Adipose tissue (tissue), 3 donors: ENCODE results near the gene ETFA. TPM values are rescaled to one million over a fixed set of nuclear protein-coding genes. Genes with fewer than 3 reads are reported as not detected.

Experiments
- H3K27ac ChIP-seq: one replicate; pipeline ENCODE4 v1.5.1; 2013; ENCODE audit warnings: low read depth, low read length
- WGBS, 3 donors: extraction: QIAGEN DNeasy Blood & Tissue Kit; methylation state at CpG; one replicate each; pipeline ENCODE4 v1.1.7; 2013; 5-methylcytosine and 5-hydroxymethylcytosine counted together
- polyA plus RNA-seq, 3 donors: library from polyadenylated mRNA; stranded (reverse); fragments of 200-250 nt; gene quantifications; one replicate each; pipeline ENCODE4 v1.2.3, GENCODE V29; 2013
- donor health status: healthy with polysubstance abuse.
- donor health status: Bipolar disorder and iron deficiency.
- donor health status: healthy.

Gene ETFA
- polyA plus RNA-seq, 3 donors = 64.6 to 277 (median 140) TPM

- H3K27ac ChIP-seq = no peak overlapping the region
- 47 to 77% (median 48%) methylated on average over 54 to 55 of the region's 55 CpGs for WGBS, 3 donors
Measured at GRCh38 chr15:76191539-76192244, 119.6 kb downstream of the ETFA start.

DNA sequence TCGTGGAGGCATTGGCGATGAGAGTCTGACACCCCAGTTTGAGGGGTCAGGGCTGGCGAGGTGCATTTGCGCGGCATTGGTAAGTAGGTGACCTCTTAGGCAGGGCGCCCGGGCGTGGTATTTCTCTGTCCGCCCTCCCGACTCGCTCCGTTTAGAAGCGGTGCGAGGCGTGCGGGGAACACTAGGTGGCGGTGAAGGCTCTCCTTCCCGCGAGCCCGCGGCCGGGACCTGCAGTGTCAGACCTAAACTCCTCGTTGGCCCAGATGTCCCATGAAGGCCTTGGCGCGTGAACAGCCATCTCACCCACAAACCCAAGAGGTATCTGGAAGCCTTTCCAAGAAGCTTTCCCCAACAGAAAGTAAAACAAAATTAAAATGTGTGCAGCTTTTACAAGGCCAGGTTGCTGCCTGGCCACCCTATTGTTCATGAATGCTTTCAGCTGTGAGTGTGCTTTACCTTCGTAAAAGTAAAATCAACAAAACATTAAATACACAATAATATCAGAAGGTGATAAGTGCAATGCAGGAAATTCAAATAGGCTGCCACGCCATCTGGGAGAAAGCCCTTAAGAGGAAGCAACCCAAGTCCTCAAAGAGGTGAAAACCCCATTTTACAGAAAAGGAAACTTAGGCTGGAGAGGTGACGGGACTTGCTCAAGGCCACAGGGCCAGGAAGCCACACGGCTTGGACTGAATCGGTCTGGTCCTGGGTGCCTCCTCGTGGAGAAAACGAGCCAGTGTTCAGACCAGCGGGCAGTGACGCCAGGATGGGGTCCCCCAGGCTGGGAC, 120.3 kb downstream of the ETFA start:
- H3K27ac ChIP-seq = no peak overlapping the region
- WGBS, 3 donors = 12 to 15% (median 14%) methylated on average over 34 of the region's 34 CpGs

DNA sequence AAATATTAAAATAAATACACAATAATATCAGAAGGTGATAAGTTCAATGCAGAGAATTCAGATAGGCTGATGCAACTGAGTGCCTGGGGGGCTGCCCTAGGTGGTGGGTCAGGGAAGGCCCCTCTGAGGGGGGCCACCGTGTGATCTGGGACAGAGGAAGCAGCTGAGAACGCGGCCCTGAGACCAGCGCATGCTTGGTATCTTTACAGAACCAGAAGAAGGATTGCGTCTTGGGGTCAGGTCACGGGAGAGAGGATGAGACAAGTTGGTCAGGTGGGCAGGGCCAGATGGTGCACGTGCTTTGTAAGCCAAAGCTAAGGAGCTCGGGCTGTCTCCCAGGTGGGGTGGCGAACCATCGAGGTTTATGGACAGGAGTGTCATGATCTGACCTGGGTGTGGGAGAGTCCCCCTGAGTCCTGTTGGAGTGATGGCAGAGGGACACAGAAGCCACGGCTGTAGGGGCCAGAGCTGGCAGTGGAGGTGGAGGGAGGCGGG, 121.2 kb downstream of the ETFA start:
- no peak overlapping the region for H3K27ac ChIP-seq
- 37 to 40% (median 39%) methylated on average over 12 of the region's 12 CpGs for WGBS, 3 donors

DNA sequence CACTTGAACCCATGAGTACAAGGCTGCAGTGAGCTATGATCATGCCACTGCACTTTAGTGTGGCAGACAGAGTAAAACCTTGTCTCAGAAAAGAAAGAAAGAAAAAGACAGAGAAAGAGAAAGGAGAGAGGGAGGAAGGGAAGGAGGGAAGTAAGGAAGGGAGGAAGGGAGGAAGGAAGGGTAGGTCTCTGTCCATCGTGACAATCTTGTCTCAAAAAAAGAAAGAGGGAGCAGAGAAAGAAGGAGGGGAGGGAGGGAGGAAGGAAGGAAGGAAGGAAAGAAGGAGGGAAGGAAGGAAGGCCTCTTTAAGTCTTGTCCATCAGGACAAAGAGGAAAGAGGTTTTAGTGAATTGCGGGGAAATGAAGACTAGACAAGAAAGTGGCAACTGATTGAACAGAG, 122.2 kb downstream of the ETFA start:
- no peak overlapping the region for H3K27ac ChIP-seq
- 54 to 76% (median 57%) methylated on average over 2 of the region's 2 CpGs for WGBS, 3 donors

DNA sequence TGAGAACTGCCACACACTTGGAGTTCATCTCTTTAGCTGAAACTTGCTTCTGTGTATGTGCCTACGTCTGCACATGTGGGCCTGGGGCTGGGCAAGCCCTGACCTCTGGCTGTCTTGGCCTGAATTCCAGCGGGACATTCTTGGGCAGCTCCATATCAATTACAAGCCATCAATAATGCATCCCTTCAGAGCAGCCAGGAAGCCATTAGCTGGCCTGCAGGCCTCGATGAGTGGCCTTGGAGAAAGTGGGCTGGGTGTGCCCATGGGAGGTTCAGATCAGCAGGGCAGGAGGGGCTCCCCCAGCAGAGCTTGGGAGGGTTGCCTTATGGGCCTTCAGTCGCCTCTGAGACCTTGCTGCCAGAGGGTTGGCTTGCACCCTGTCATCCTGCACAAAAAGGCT, 124.1 kb downstream of the ETFA start:
- no peak overlapping the region for H3K27ac ChIP-seq
- WGBS, 3 donors = 63 to 69% (median 65%) methylated on average over 4 of the region's 4 CpGs

GRCh38 chr15:76185716-76186115, 125.6 kb downstream of the ETFA start:
- H3K27ac ChIP-seq = no peak overlapping the region
- 50 to 57% (median 53%) methylated on average over 3 of the region's 3 CpGs for WGBS, 3 donors

GRCh38 chr15:76184650-76185035, 126.6 kb downstream of the ETFA start:
- 64 to 77% (median 66%) methylated on average over 13 of the region's 13 CpGs for WGBS, 3 donors
- H3K27ac ChIP-seq = no peak overlapping the region

DNA sequence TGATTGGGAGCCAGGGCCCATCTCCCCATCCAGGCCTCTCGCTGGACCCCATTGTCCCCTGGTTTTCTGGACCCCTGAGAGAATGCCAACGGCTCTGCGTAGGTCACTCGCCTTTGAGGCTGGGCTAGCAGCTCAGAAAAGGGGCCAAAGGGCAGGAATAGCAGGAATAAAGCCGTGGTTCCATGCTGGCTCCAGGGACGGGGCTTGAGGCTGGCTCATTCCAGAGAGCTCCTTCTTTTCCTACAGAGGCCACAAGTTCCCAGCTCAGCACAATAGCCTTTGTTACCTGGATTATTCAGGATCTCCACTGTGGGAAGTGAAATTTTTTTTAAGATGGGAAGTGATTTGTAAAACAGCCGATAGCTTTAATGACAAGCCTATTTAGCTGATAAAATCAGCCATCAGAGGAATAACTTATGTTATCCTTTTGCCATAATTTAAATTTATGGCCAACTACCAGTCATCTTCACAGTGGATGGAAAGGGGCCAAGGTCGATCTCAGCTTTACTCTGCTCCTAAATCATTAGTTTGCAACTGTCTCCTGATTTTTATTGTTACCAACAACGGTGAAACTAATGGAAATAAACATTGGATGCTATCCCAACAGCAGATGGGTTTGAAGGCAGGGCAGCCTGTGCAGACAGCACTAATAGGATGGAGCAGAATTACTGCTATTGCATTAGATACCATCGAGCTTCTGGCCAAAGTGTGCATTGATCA, 127.2 kb downstream of the ETFA start:
- 54 to 66% (median 61%) methylated on average over 10 of the region's 10 CpGs for WGBS, 3 donors
- no peak overlapping the region for H3K27ac ChIP-seq

GRCh38 chr15:76181705-76182107, 129.6 kb downstream of the ETFA start:
- H3K27ac ChIP-seq = no peak overlapping the region
- WGBS, 3 donors = 84 to 92% (median 89%) methylated on average over 9 of the region's 9 CpGs

- WGBS, 3 donors = 92 to 97% (median 97%) methylated on average over 7 of the region's 7 CpGs
- no peak overlapping the region for H3K27ac ChIP-seq
Measured at GRCh38 chr15:76180321-76180720, 130.9 kb downstream of the ETFA start.

- WGBS, 3 donors = 88 to 96% (median 96%) methylated on average over 4 of the region's 4 CpGs
- no peak overlapping the region for H3K27ac ChIP-seq
Measured at GRCh38 chr15:76179023-76179422, 132.2 kb downstream of the ETFA start.

- 35 to 67% (median 44%) methylated on average over 21 of the region's 21 CpGs for WGBS, 3 donors
- H3K27ac ChIP-seq = no peak overlapping the region
Measured at GRCh38 chr15:76178296-76179000, 132.8 kb downstream of the ETFA start.

DNA sequence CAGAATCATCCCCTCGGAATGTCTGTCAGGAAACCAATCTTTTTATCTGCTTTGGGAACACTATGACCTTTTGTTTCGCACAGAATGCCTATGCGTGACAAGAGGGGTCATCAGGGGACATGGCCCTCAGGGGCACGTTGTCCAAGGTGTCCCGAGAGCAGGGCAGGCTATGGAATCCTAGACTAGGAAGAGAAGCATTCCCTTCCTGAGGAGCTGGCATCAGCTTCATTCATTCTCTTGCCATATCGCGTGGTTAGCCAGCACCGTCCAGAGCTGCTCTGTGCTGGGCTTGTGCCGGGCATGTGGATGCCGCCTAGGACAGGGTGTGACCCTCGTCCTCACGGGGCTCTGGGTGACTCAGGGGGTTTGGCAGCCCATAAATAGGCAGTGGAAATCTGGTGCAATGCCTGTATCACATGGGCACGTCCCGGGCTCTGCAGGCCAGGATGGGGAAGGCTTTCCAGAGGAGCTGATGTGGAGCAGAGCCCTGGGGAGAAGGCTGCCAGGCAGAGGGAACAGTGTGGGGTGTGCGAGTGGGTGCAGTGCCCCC, 133.7 kb downstream of the ETFA start:
- WGBS, 3 donors = 57 to 84% (median 61%) methylated on average over 15 of the region's 15 CpGs
- no peak overlapping the region for H3K27ac ChIP-seq

DNA sequence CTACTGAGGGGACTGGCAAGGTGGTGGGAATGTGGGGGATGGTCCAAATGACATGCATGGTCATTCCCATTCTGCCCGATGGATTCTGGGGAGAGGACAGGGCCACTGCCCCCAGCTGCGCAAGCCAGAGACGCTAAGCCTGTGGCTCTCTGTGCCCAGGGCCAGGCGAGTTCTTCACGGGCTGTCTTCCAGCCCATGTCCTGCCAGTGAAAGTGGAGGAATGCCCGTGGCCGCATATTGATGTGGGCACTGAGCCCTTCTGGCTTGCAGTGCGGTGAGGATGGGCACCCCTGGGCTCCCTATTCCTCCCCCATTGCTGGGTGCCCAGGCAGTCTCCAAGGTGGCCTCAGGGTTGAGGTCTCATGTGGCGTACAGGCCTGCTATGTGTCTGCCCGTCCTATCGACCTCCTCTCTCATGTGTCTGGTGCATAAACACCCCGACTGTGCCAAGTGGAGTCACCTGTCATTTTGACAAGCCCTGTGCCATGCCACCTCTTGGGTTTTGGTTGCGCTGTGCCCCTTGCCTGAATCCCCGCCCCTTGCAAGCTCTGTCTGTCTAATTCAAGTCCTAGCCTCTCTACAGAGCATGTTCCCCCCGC, 134.7 kb downstream of the ETFA start:
- WGBS, 3 donors = 91 to 96% (median 91%) methylated on average over 14 to 15 of the region's 15 CpGs
- no peak overlapping the region for H3K27ac ChIP-seq

DNA sequence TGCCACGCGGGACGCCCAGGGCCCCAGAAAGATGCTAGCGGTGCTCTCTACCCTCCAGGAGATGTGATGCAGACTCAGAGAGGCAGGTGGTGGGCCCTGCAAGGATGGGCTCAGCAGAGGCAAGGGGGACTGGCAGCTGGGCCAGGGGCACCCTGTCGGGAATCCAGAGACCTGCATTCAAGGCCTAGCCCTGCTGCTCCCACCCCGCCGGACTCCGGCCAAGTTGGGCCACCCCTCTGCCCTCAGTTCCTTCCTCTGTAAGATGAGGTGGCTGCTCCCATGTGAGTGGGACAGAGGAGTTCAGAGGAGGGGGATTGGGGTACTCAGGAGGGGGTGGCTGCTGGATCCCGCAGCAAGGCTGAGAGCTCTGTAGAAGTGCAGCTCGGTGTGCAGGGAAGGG, 135.2 kb downstream of the ETFA start:
- H3K27ac ChIP-seq = no peak overlapping the region
- WGBS, 3 donors = 92 to 96% (median 93%) methylated on average over 10 of the region's 10 CpGs

DNA sequence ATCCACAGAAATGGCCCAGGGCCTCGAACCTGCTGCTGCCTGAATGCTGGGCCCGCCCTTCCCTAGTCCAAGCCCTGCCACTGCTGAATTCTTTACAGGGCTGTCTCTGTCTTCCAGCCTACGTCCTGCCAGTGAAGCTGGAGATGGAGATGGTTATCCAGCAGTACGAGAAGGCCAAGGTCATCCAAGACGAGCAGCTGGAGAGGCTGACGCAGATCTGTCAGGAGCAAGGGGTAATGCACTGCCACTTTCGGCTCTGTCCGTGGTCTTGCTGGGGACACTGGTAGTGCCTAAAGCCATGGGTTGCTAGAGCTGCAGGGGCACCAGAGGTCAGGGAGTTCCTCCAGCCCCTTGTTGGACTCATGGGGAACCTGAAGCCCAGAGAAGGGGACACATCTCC, 135.8 kb downstream of the ETFA start:
- WGBS, 3 donors = 87 to 92% (median 92%) methylated on average over 8 of the region's 8 CpGs
- H3K27ac ChIP-seq = no peak overlapping the region

GRCh38 chr15:76174654-76175053, 136.6 kb downstream of the ETFA start:
- H3K27ac ChIP-seq = no peak overlapping the region
- WGBS, 3 donors = 88 to 98% (median 94%) methylated on average over 5 of the region's 5 CpGs

- WGBS, 3 donors = 77 to 90% (median 78%) methylated on average over 8 of the region's 8 CpGs
- no peak overlapping the region for H3K27ac ChIP-seq
Measured at GRCh38 chr15:76173317-76173834, 137.9 kb downstream of the ETFA start.
